Measurements from ENCODE around the gene CTNNA3. TPM values are rescaled to one million over a fixed set of nuclear protein-coding genes. Genes with fewer than 3 reads are reported as not detected.

Gene CTNNA3
- total RNA-seq, 1 experiment from 2014 or later, result 0.32 TPM

DNA sequence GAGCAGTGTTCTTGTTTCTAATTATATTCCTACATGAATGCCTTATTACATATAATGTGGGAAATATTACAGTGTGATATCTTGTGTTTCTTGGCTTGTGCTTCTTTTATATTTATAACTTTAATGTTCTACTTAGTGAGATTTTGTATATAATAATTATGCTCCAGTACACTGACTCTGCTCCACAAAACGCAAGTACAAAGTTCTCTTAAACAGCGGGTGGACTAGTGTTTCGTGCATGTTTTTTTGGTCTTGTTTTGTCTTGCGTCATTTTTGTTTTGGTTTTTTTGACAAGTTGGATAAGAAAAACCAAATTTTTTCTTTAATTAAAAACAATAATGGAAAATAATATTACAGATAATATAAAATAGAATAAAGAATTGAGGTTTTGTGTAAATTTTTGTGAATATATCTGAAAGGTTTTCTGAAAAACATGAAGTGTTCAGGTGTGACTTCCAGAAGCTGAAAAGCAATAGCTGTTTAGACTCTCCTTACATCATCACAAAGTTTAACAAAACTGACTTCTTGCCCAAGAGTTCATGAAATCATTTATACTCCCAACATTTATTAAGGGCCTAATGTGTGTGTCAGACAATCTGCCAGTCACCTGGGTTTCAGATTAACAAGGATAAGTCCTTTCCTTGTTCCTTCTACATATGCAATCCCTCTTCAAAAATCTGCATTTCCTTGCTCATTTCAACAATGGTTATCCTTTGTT lies 438.4 kb downstream of the CTNNA3 start:
- Histone ChIP-seq H3K27ac (ENCODE audit: low read depth, low read length) (no peak overlapping the region), H3K9me2 (ENCODE audit: insufficient read depth) (no peaks in the 10 kb centered on the region), H3K4me2 (ENCODE audit: low read length) (no peak overlapping the region), H3K4me1 (ENCODE audit: control insufficient read depth in 1 of 2, insufficient read depth in 2 of 2, low read length in 2 of 2) (no peaks in the 10 kb centered on the region), H3K79me2 (ENCODE audit: insufficient read depth, low read length) (no peaks in the 10 kb centered on the region), H3K4me3 (replicated peaks in 1 of 2; ENCODE audit: low read depth in 1 of 2, low read length in 2 of 2) (no peak overlapping the region), H3K9me3 (ENCODE audit: control insufficient read depth in 1 of 2, insufficient read depth in 1 of 2, low read depth in 1 of 2, low read length in 2 of 2) (no peaks in the 10 kb centered on the region), H2AFZ (ENCODE audit: low read depth, low read length, poor library complexity, severe bottlenecking) (no peak overlapping the region), H3K27me3 (ENCODE audit: insufficient read depth, low read length) (no peaks in the 10 kb centered on the region), H3K9ac (ENCODE audit: low read length) (no peak overlapping the region), H3K36me3 (ENCODE audit: control insufficient read depth in 1 of 2, insufficient read depth in 2 of 2, low read length in 2 of 2) (no peaks in the 10 kb centered on the region), H4K20me1 (ENCODE audit: insufficient read depth) (no peaks in the 10 kb centered on the region)
- TF ChIP-seq EZH2 (IDR thresholded peaks at IDR 0.05) (no peak), SRF (IDR thresholded peaks at IDR 0.05; ENCODE audit: low read depth) (no peak), CBX3 (IDR thresholded peaks at IDR 0.05; ENCODE audit: low read depth) (no peak), EZH2phosphoT487 (IDR thresholded peaks at IDR 0.05; ENCODE audit: borderline replicate concordance) (no peak), SP1 (IDR thresholded peaks at IDR 0.05; ENCODE audit: low read depth) (no peak), ZNF274 (IDR thresholded peaks at IDR 0.05; ENCODE audit: low read depth, low read length) (no peak), POLR2A (IDR thresholded peaks at IDR 0.05; ENCODE audit: borderline replicate concordance, extremely low read depth, insufficient read depth, insufficient read length) (no peak)
- TF ChIP-seq, protein P1, sequence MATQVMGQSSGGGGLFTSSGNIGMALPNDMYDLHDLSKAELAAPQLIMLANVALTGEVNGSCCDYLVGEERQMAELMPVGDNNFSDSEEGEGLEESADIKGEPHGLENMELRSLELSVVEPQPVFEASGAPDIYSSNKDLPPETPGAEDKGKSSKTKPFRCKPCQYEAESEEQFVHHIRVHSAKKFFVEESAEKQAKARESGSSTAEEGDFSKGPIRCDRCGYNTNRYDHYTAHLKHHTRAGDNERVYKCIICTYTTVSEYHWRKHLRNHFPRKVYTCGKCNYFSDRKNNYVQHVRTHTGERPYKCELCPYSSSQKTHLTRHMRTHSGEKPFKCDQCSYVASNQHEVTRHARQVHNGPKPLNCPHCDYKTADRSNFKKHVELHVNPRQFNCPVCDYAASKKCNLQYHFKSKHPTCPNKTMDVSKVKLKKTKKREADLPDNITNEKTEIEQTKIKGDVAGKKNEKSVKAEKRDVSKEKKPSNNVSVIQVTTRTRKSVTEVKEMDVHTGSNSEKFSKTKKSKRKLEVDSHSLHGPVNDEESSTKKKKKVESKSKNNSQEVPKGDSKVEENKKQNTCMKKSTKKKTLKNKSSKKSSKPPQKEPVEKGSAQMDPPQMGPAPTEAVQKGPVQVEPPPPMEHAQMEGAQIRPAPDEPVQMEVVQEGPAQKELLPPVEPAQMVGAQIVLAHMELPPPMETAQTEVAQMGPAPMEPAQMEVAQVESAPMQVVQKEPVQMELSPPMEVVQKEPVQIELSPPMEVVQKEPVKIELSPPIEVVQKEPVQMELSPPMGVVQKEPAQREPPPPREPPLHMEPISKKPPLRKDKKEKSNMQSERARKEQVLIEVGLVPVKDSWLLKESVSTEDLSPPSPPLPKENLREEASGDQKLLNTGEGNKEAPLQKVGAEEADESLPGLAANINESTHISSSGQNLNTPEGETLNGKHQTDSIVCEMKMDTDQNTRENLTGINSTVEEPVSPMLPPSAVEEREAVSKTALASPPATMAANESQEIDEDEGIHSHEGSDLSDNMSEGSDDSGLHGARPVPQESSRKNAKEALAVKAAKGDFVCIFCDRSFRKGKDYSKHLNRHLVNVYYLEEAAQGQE (IDR thresholded peaks at IDR 0.05; ENCODE audit: low read depth), result no peak
- TF ChIP-seq, protein P2, sequence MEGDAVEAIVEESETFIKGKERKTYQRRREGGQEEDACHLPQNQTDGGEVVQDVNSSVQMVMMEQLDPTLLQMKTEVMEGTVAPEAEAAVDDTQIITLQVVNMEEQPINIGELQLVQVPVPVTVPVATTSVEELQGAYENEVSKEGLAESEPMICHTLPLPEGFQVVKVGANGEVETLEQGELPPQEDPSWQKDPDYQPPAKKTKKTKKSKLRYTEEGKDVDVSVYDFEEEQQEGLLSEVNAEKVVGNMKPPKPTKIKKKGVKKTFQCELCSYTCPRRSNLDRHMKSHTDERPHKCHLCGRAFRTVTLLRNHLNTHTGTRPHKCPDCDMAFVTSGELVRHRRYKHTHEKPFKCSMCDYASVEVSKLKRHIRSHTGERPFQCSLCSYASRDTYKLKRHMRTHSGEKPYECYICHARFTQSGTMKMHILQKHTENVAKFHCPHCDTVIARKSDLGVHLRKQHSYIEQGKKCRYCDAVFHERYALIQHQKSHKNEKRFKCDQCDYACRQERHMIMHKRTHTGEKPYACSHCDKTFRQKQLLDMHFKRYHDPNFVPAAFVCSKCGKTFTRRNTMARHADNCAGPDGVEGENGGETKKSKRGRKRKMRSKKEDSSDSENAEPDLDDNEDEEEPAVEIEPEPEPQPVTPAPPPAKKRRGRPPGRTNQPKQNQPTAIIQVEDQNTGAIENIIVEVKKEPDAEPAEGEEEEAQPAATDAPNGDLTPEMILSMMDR (IDR thresholded peaks at IDR 0.05 in 2 of 3, conservative IDR thresholded peaks at IDR 0.05 in 1 of 3; ENCODE audit: borderline replicate concordance in 1 of 3, insufficient read depth in 1 of 3, low read depth in 2 of 3, low read length in 2 of 3), result no peak
- DNase-seq (ENCODE audit: low read depth, low spot score) (no peak), ATAC-seq (no peak)
- ChIA-PET POLR2A (no interaction called here), RAD21 (ENCODE audit: low non-redundant PET in 1 of 2, low total read pairs in 2 of 2, uncharacterized antibody in 2 of 2, unreplicated experiment in 2 of 2) (no interaction called here), CTCF (interaction anchor here (0.9 kb wide), 1 partner anchor 326 kb away, joined by 3 read pairs; no protein-coding TSS in a partner anchor)
- no TSS peak for BruUV-seq (replicated peaks)
- intact Hi-C loops (cut with micrococcal nuclease), result no loop called here
